ENCODE data around the gene NIP7. TPM values are rescaled to one million over a fixed set of nuclear protein-coding genes. Genes with fewer than 3 reads are reported as not detected.

The NIP7 gene
- total RNA-seq, 1 experiment from 2014 or later, result 62.8 TPM

DNA sequence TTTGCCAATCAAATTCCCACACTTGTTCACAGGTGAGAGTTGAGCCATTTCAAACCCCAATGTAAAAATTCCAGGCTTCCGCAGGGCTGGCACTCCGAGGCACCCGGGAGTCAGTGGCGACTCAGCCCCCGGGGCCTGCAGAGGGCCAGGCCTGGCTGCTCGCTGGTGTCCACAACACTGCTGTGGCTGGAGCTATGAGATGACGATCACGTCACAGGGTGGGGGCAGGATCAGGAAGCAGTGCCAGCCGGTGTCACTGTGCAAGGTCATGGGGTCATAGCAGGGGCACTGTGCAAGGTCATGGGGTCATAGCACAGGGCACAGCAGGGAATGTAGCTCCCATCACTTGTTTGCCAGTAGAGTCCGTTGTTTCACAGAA, 20.7 kb upstream of the NIP7 start:
- ATAC-seq, result no peak
- no peaks in the 10 kb centered on the region for H3K9me2 ChIP-seq (ENCODE audit: insufficient read depth)
- intact Hi-C loops (cut with micrococcal nuclease), result no loop called here
- ChIA-PET POLR2A (no interaction called here), RAD21 (ENCODE audit: low non-redundant PET in 1 of 2, low total read pairs in 2 of 2, uncharacterized antibody in 2 of 2, unreplicated experiment in 2 of 2) (no interaction called here), CTCF (no interaction called here)
- H3K9me3 ChIP-seq (ENCODE audit: control insufficient read depth in 1 of 2, insufficient read depth in 1 of 2, low read depth in 1 of 2, low read length in 2 of 2), result no peaks in the 10 kb centered on the region
- BruUV-seq (replicated peaks), result no TSS peak
- H3K79me2 ChIP-seq (ENCODE audit: insufficient read depth, low read length), result peaks cover 71% of the 10 kb centered on the region
- H3K9ac ChIP-seq (ENCODE audit: low read length), result no peak overlapping the region
- H3K4me1 ChIP-seq (ENCODE audit: control insufficient read depth in 1 of 2, insufficient read depth in 2 of 2, low read length in 2 of 2), result no peaks in the 10 kb centered on the region
- H3K36me3 ChIP-seq (ENCODE audit: control insufficient read depth in 1 of 2, insufficient read depth in 2 of 2, low read length in 2 of 2), result peaks cover 42 to 60% of the 10 kb centered on the region in 2 experiments; a peak in 3 of 4 replicates
- H3K4me3 ChIP-seq (replicated peaks in 1 of 2; ENCODE audit: low read depth in 1 of 2, low read length in 2 of 2), result no peak overlapping the region
- no peak overlapping the region for H3K4me2 ChIP-seq (ENCODE audit: low read length)
- no peak for TF ChIP-seq EZH2phosphoT487 (IDR thresholded peaks at IDR 0.05; ENCODE audit: borderline replicate concordance)
- TF ChIP-seq POLR2AphosphoS5 (IDR thresholded peaks at IDR 0.05; ENCODE audit: low read depth, low read length), result peak; percentile 31; the same call in 1 of the 2 replicates
- DNase-seq (ENCODE audit: low read depth, low spot score), result no peak
- no peak overlapping the region for H2AFZ ChIP-seq (ENCODE audit: low read depth, low read length, poor library complexity, severe bottlenecking)
- H3K27me3 ChIP-seq (ENCODE audit: insufficient read depth, low read length), result no peaks in the 10 kb centered on the region
- H3K27ac ChIP-seq (ENCODE audit: low read depth, low read length), result no peak overlapping the region; the same call in 1 of the 2 replicates
- no peaks in the 10 kb centered on the region for H4K20me1 ChIP-seq (ENCODE audit: insufficient read depth)

DNA sequence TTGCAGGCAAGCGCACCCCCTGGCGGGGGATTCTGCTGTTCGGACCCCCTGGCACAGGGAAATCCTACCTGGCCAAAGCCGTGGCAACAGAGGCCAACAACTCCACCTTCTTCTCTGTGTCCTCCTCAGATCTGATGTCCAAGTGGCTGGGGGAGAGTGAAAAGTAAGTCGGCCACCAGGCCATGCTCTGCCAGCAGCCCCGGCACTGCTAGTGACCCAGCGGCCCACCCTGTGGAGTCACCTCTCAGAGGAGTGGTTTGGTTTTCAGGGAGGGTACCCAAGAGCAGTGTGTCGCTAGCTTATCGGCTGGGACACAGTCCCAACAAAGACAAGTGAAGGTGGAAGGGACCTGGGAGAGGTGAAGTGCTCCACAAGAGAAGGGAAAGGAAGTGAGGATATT, 20.2 kb upstream of the NIP7 start:
- Histone ChIP-seq H3K36me3 (ENCODE audit: control insufficient read depth in 1 of 2, insufficient read depth in 2 of 2, low read length in 2 of 2) (peaks cover 44 to 63% of the 10 kb centered on the region in 2 experiments; a peak in 3 of 4 replicates), H3K9me3 (ENCODE audit: control insufficient read depth in 1 of 2, insufficient read depth in 1 of 2, low read depth in 1 of 2, low read length in 2 of 2) (no peaks in the 10 kb centered on the region), H3K9me2 (ENCODE audit: insufficient read depth) (no peaks in the 10 kb centered on the region), H3K79me2 (ENCODE audit: insufficient read depth, low read length) (peaks cover 71% of the 10 kb centered on the region), H3K27ac (ENCODE audit: low read depth, low read length) (no peak overlapping the region; the same call in 1 of the 2 replicates), H3K4me3 (replicated peaks in 1 of 2; ENCODE audit: low read depth in 1 of 2, low read length in 2 of 2) (no peak overlapping the region), H3K9ac (ENCODE audit: low read length) (no peak overlapping the region), H4K20me1 (ENCODE audit: insufficient read depth) (no peaks in the 10 kb centered on the region), H3K4me2 (ENCODE audit: low read length) (no peak overlapping the region), H3K4me1 (ENCODE audit: control insufficient read depth in 1 of 2, insufficient read depth in 2 of 2, low read length in 2 of 2) (no peaks in the 10 kb centered on the region), H2AFZ (ENCODE audit: low read depth, low read length, poor library complexity, severe bottlenecking) (no peak overlapping the region), H3K27me3 (ENCODE audit: insufficient read depth, low read length) (no peaks in the 10 kb centered on the region)
- RAD21 ChIA-PET (ENCODE audit: low non-redundant PET in 1 of 2, low total read pairs in 2 of 2, uncharacterized antibody in 2 of 2, unreplicated experiment in 2 of 2), result no interaction called here
- DNase-seq (ENCODE audit: low read depth, low spot score) (no peak), ATAC-seq (no peak)
- CTCF ChIA-PET, result no interaction called here
- POLR2A ChIA-PET, result no interaction called here
- BruUV-seq (replicated peaks), result no TSS peak
- intact Hi-C loops (cut with micrococcal nuclease), result no loop called here
- no peak for TF ChIP-seq CEBPB (IDR thresholded peaks at IDR 0.05; ENCODE audit: low read depth)
- TF ChIP-seq RAD21 (IDR thresholded peaks at IDR 0.05; ENCODE audit: low read depth), result no peak
- TF ChIP-seq EGR1 (IDR thresholded peaks at IDR 0.05; ENCODE audit: low read depth), result no peak
- TF ChIP-seq, protein P1, sequence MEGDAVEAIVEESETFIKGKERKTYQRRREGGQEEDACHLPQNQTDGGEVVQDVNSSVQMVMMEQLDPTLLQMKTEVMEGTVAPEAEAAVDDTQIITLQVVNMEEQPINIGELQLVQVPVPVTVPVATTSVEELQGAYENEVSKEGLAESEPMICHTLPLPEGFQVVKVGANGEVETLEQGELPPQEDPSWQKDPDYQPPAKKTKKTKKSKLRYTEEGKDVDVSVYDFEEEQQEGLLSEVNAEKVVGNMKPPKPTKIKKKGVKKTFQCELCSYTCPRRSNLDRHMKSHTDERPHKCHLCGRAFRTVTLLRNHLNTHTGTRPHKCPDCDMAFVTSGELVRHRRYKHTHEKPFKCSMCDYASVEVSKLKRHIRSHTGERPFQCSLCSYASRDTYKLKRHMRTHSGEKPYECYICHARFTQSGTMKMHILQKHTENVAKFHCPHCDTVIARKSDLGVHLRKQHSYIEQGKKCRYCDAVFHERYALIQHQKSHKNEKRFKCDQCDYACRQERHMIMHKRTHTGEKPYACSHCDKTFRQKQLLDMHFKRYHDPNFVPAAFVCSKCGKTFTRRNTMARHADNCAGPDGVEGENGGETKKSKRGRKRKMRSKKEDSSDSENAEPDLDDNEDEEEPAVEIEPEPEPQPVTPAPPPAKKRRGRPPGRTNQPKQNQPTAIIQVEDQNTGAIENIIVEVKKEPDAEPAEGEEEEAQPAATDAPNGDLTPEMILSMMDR (IDR thresholded peaks at IDR 0.05 in 2 of 3, conservative IDR thresholded peaks at IDR 0.05 in 1 of 3; ENCODE audit: borderline replicate concordance in 1 of 3, insufficient read depth in 1 of 3, low read depth in 2 of 3, low read length in 2 of 3), result no peak
- TF ChIP-seq YY1 (IDR thresholded peaks at IDR 0.05; ENCODE audit: extremely low read depth, insufficient replicate concordance, low read depth, low read length), result no peak
- TF ChIP-seq POLR2A (IDR thresholded peaks at IDR 0.05; ENCODE audit: borderline replicate concordance, extremely low read depth, insufficient read depth, insufficient read length), result no peak
- no peak for TF ChIP-seq SRF (IDR thresholded peaks at IDR 0.05; ENCODE audit: low read depth)
- TF ChIP-seq, protein P2, sequence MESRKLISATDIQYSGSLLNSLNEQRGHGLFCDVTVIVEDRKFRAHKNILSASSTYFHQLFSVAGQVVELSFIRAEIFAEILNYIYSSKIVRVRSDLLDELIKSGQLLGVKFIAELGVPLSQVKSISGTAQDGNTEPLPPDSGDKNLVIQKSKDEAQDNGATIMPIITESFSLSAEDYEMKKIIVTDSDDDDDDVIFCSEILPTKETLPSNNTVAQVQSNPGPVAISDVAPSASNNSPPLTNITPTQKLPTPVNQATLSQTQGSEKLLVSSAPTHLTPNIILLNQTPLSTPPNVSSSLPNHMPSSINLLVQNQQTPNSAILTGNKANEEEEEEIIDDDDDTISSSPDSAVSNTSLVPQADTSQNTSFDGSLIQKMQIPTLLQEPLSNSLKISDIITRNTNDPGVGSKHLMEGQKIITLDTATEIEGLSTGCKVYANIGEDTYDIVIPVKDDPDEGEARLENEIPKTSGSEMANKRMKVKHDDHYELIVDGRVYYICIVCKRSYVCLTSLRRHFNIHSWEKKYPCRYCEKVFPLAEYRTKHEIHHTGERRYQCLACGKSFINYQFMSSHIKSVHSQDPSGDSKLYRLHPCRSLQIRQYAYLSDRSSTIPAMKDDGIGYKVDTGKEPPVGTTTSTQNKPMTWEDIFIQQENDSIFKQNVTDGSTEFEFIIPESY (IDR thresholded peaks at IDR 0.05; ENCODE audit: extremely low read depth, insufficient replicate concordance, low read length), result no peak
- no peak for TF ChIP-seq SP1 (IDR thresholded peaks at IDR 0.05; ENCODE audit: low read depth)
- TF ChIP-seq JUND (IDR thresholded peaks at IDR 0.05), result no peak
- TF ChIP-seq EZH2phosphoT487 (IDR thresholded peaks at IDR 0.05; ENCODE audit: borderline replicate concordance), result no peak
- TF ChIP-seq SIN3A (IDR thresholded peaks at IDR 0.05; ENCODE audit: low read depth), result no peak
- TF ChIP-seq ZNF274 (IDR thresholded peaks at IDR 0.05; ENCODE audit: low read depth, low read length), result no peak
- TF ChIP-seq, protein P3, sequence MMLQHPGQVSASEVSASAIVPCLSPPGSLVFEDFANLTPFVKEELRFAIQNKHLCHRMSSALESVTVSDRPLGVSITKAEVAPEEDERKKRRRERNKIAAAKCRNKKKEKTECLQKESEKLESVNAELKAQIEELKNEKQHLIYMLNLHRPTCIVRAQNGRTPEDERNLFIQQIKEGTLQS (IDR thresholded peaks at IDR 0.05), result no peak

All from HCT116 (cell line).